T1000 (cell line): ENCODE data around the gene IL24.

ENCODE experiments used
- DNase-seq: peaks from one replicate; lab custom pipeline; 2025; ENCODE audit warnings: mixed read lengths; lab: John Stamatoyannopoulos, UW

IL24 gene

GRCh38 chr1:206953126-206953525, 55.9 kb downstream of the IL24 start:
- DNase-seq: no peak

- DNase-seq: no peak
Observed at GRCh38 chr1:206953626-206954025, 56.4 kb downstream of the IL24 start.
